Measurements from ENCODE around the gene GAST. TPM values are rescaled to one million over a fixed set of nuclear protein-coding genes. Genes with fewer than 3 reads are reported as not detected.
A peak's percentile ranks its signal among the peaks of the same experiment; 100 is the strongest.

Gene GAST
- total and polyA plus RNA-seq, 2 of the 13 experiments (the other 11 are each of a cell fraction or from before 2014, with no cell fraction given) = 0.32 to 0.42 TPM

- peak; percentile 91 for TF ChIP-seq TARDBP (CRISPR knock-in tag; IDR thresholded peaks at IDR 0.05)
- TF ChIP-seq ZBTB25 (CRISPR knock-in tag; IDR thresholded peaks at IDR 0.05) = 0 out of 2 replicates have a peak, but pooled peaks have one; percentile 69
- 0 out of 2 replicates have a peak, but pooled peaks have one; percentile 48 for TF ChIP-seq CERS6 (CRISPR knock-in tag; IDR thresholded peaks at IDR 0.05)
- peak; percentile 98 for TF ChIP-seq TIGD3 (CRISPR knock-in tag; IDR thresholded peaks at IDR 0.05; ENCODE audit: borderline replicate concordance)
- peak; percentile 76 for TF ChIP-seq IRF1 (CRISPR knock-in tag; IDR thresholded peaks at IDR 0.05; ENCODE audit: low read depth)
- no peak for TF ChIP-seq WIZ (CRISPR knock-in tag; IDR thresholded peaks at IDR 0.05)
- peak; percentile 99 for TF ChIP-seq ATF7 (IDR thresholded peaks at IDR 0.05)
- peak; percentile 97 for TF ChIP-seq ATF7 (CRISPR knock-in tag; IDR thresholded peaks at IDR 0.05)
- TF ChIP-seq FOSL2 (CRISPR knock-in tag; IDR thresholded peaks at IDR 0.05) = peak; percentile 77
- peak; percentile 98 for TF ChIP-seq ZMAT3 (CRISPR knock-in tag; conservative IDR thresholded peaks at IDR 0.05)
- no peak for TF ChIP-seq USF2 (IDR thresholded peaks at IDR 0.05; ENCODE audit: low read depth, low read length)
- TF ChIP-seq USF2 (CRISPR knock-in tag; IDR thresholded peaks at IDR 0.05; ENCODE audit: borderline replicate concordance) = no peak; the same call in 1 of the 2 replicates
- TF ChIP-seq ATF5 (CRISPR knock-in tag; IDR thresholded peaks at IDR 0.05; ENCODE audit: low read depth) = peak; percentile 99
- TF ChIP-seq ZNF367 (CRISPR knock-in tag; IDR thresholded peaks at IDR 0.05; ENCODE audit: borderline replicate concordance) = no peak
- TF ChIP-seq ZNF780A (CRISPR knock-in tag; IDR thresholded peaks at IDR 0.05) = peak; percentile 26; the same call in 1 of the 2 replicates
- 0 out of 2 replicates have a peak, but pooled peaks have one; percentile 29 for TF ChIP-seq MATR3 (CRISPR knock-in tag; IDR thresholded peaks at IDR 0.05)
- TF ChIP-seq ZBTB44 (CRISPR knock-in tag; IDR thresholded peaks at IDR 0.05) = no peak
- no peak for TF ChIP-seq RORA (CRISPR knock-in tag; IDR thresholded peaks at IDR 0.05)
- TF ChIP-seq ARID2 (CRISPR knock-in tag; IDR thresholded peaks at IDR 0.05; ENCODE audit: borderline replicate concordance) = no peak; the same call in 1 of the 2 replicates
- peak; percentile 56; the same call in 1 of the 2 replicates for TF ChIP-seq ZNF460 (CRISPR knock-in tag; IDR thresholded peaks at IDR 0.05; ENCODE audit: borderline replicate concordance)
Observed at GRCh38 chr17:41688641-41689496, 23.3 kb upstream of the GAST start, which contains the start of gene EIF1 (continued).

Data from HepG2 (cell line).